AG04449 (cell line): Measurements from ENCODE around the gene SIRT7.
"Not testable (repeated sequence)": the region's sequence is repeated elsewhere in the genome, so short reads cannot be mapped to it uniquely, and the experiment has no call there.

Source experiments
- CTCF ChIA-PET: fragments of 350-600 bp; formaldehyde crosslinking; extraction: SDS; loops from one replicate; lab custom pipeline; 2021; ENCODE audit warnings: antibody characterized with exemption; lab: Yijun Ruan, JAX
- POLR2A ChIA-PET: fragments of 400-600, 350-600 bp; formaldehyde crosslinking; extraction: SDS; loops from one replicate; lab custom pipeline; 2020; ENCODE audit warnings: antibody characterized with exemption, inconsistent platforms; lab: Yijun Ruan, JAX
- DNase-seq: peaks from one replicate; pipeline ENCODE4 v3.0.0-alpha.2; 2010; ENCODE audit warnings: low read depth, low spot score
- H3K4me3 ChIP-seq: 2 replicates; pipeline ENCODE4 v1.5.1; 2011; ENCODE audit warnings: low read depth, mild to moderate bottlenecking, control low read depth, low read length
- TF ChIP-seq, protein P1 (sequence below): IDR thresholded peaks from one replicate; pipeline ENCODE4 v1.5.1; 2011; ENCODE audit warnings: mild to moderate bottlenecking, moderate library complexity, low read length, control low read depth, inconsistent platforms; ENCODE audit not compliant: insufficient read depth; ENCODE audit errors: missing control alignments

The SIRT7 gene

DNA sequence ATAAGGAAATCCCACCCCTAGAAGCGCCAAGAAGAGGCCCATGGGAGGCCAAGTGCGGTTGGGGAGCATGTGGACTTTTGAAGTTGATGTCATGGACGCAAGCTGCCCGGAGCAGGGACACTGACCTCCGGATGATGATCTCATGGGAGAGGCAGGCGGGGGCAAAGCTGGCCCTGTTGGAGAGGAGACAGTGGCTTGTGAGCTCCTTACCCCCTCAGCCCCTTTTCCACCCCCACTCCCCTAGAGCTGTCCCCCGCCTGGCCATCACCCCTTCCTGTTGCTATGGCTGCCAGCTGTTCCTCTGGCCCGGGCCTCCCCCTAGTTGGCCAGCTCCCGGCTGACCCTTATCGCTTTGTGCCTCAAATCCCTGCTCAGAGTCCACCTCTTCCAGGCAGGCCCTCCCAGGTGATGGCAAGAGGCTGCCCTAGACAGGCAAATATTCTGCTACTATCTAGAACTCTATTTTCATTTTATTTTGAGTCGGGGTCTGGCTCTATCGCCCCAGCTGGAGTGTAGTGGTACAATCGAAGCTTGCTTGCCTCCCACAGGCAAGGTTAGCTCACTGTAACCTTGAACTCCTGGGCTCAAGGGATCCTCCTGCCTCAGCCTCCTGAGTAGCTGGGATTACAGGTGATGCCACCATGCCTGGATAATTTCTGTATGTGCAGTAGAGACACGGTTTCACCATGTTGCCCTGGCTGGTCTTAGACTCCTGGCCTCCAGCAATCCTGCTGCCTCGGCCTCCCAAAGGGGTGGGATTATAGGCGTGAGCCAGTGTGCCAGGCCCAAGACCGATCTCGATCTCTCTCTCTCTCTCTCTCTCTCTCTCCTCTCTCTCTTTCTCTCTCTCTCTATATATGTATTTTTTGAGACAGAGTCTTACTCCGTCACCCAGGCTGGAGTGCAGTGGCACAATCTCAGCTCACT, 36.4 kb upstream of the SIRT7 start:
- TF ChIP-seq, protein P1, sequence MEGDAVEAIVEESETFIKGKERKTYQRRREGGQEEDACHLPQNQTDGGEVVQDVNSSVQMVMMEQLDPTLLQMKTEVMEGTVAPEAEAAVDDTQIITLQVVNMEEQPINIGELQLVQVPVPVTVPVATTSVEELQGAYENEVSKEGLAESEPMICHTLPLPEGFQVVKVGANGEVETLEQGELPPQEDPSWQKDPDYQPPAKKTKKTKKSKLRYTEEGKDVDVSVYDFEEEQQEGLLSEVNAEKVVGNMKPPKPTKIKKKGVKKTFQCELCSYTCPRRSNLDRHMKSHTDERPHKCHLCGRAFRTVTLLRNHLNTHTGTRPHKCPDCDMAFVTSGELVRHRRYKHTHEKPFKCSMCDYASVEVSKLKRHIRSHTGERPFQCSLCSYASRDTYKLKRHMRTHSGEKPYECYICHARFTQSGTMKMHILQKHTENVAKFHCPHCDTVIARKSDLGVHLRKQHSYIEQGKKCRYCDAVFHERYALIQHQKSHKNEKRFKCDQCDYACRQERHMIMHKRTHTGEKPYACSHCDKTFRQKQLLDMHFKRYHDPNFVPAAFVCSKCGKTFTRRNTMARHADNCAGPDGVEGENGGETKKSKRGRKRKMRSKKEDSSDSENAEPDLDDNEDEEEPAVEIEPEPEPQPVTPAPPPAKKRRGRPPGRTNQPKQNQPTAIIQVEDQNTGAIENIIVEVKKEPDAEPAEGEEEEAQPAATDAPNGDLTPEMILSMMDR = no peak
- ChIA-PET CTCF (interaction anchor here (1.0 to 6.7 kb wide), 6 partner anchors 10 to 219 kb away, joined by 3 to 66 read pairs (median 7); partner anchors contain the start of genes CENPX and LRRC45), POLR2A (interaction anchor here (0.6 kb wide), 1 partner anchor 83 kb away, joined by 3 read pairs; the partner anchor contains the start of gene DCXR)
- no peak overlapping the region for H3K4me3 ChIP-seq
- DNase-seq = no peak

DNA sequence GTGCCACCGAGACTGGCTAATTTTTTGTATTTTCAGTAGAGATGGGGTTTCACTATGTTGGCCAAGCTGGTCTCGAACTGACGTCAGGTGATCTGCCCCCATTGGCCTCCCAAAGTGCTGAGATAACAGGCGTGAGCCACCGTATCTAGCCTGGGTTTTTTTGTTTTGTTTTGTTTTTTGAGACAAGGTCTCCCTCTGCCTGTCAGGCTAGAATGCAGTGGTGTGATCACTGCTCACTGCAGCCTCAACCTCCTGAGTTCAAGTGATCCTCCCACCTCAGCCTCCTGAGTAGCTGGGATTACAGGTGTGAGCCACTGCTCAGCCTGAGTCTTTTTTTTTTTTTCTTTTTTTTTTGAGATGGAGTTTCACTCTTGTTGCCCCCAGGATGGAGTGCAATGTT, 35.5 kb upstream of the SIRT7 start:
- CTCF ChIA-PET = interaction anchor here (0.9 to 6.7 kb wide), 6 partner anchors 9 to 88 kb away, joined by 3 to 66 read pairs (median 6); partner anchors contain the start of genes ASPSCR1, CENPX and LRRC45
- H3K4me3 ChIP-seq, DNase-seq, POLR2A ChIA-PET: not testable (repeated sequence)

GRCh38 chr17:81952792-81953228, 34.8 kb upstream of the SIRT7 start:
- TF ChIP-seq, protein P1 = no peak
- no peak overlapping the region for H3K4me3 ChIP-seq
- no peak for DNase-seq
- CTCF ChIA-PET = interaction anchor here (0.9 to 6.7 kb wide), 4 partner anchors 10 to 67 kb away, joined by 3 to 66 read pairs (median 4); partner anchors contain the start of genes ASPSCR1, CENPX and LRRC45
- POLR2A ChIA-PET = no interaction called here

GRCh38 chr17:81951785-81952684, 34.1 kb upstream of the SIRT7 start:
- H3K4me3 ChIP-seq = no peak overlapping the region
- ChIA-PET POLR2A (no interaction called here), CTCF (interaction anchor here (1.3 to 6.7 kb wide), 4 partner anchors 8 to 68 kb away, joined by 3 to 66 read pairs (median 18); partner anchors contain the start of genes ASPSCR1, CENPX, LRRC45 and NOTUM)
- TF ChIP-seq, protein P1 = no peak
- no peak for DNase-seq

DNA sequence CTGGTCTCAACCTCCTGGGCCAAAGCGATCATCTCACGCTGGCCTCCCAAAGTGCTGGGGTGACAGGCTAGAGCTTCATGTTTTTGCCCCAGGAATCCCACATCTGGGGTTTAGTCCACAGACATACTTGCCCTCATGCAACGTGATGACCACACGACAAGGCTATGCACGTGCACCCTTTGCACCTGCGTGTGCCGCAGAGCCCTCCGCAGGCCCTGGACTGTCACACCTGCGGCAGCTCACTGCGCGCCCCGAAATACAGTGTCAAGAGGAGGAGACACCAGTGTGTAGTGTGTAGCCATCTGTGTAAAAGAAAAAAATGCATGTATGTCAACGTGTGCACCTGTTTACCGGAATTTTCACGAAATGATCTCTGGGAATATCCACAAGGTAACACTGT, 32.5 kb upstream of the SIRT7 start:
- H3K4me3 ChIP-seq = no peak overlapping the region
- TF ChIP-seq, protein P1 = no peak
- no peak for DNase-seq
- POLR2A ChIA-PET = no interaction called here
- CTCF ChIA-PET = interaction anchor here (1.1 to 3.2 kb wide), 2 partner anchors 10 to 22 kb away, joined by 3 to 33 read pairs; partner anchors contain the start of gene NOTUM
